Neural cell (in vitro differentiated cells): ENCODE measurements around the gene PACSIN2. TPM values are rescaled to one million over a fixed set of nuclear protein-coding genes. Genes with fewer than 3 reads are reported as not detected.

ENCODE experiments used
- H2AFZ ChIP-seq: fragments of 200-600, 300-800 bp; sonication (generic), shearing (Covaris generic); 2 replicates; pipeline ENCODE4 v1.6.0; 2014; ENCODE audit warnings: low read depth, mild to moderate bottlenecking, antibody characterized with exemption, low read length, moderate library complexity
- H3F3A ChIP-seq: fragments of 200-600 bp; shearing (Covaris generic); 2 replicates; pipeline ENCODE4 v1.6.1; 2016; ENCODE audit warnings: mild to moderate bottlenecking, moderate library complexity, mixed read lengths, antibody characterized with exemption, low read length; ENCODE audit not compliant: insufficient read depth, poor library complexity, severe bottlenecking
- H3K27ac ChIP-seq: fragments of 200-600, 300-800 bp; sonication (generic), shearing (Covaris generic); 2 replicates; pipeline ENCODE4 v1.5.1; 2014; ENCODE audit warnings: mild to moderate bottlenecking, low read length, moderate library complexity
- H3K27me3 ChIP-seq: fragments of 300-800, 200-600 bp; sonication (generic), shearing (Covaris generic); 2 replicates; pipeline ENCODE4 v1.6.0; 2014; ENCODE audit warnings: mild to moderate bottlenecking, low read depth, low read length, moderate library complexity; ENCODE audit not compliant: insufficient read depth
- H3K36me3 ChIP-seq: fragments of 300-800, 200-600 bp; sonication (generic), shearing (Covaris generic); 2 replicates; pipeline ENCODE4 v1.5.1; 2014; ENCODE audit warnings: mild to moderate bottlenecking, antibody characterized with exemption, low read length, moderate library complexity; ENCODE audit not compliant: insufficient read depth
- H3K4me2 ChIP-seq: fragments of 300-800, 200-600 bp; sonication (generic), shearing (Covaris generic); 2 replicates; pipeline ENCODE4 v1.6.0; 2014; ENCODE audit warnings: mild to moderate bottlenecking, low read length
- H3K4me3 ChIP-seq: fragments of 300-800, 200-600 bp; sonication (generic), shearing (Covaris generic); 2 replicates; pipeline ENCODE4 v1.5.1; 2014; ENCODE audit warnings: mild to moderate bottlenecking, low read length, moderate library complexity
- H3K79me2 ChIP-seq: fragments of 200-600 bp; shearing (Covaris generic); replicated peaks from 2 replicates; pipeline ENCODE4 v1.6.0; 2014; ENCODE audit warnings: mild to moderate bottlenecking, low read length, moderate library complexity; ENCODE audit not compliant: insufficient read depth
- H3K9ac ChIP-seq: fragments of 300-800, 200-600 bp; sonication (generic), shearing (Covaris generic); 2 replicates; pipeline ENCODE4 v1.6.1; 2016; ENCODE audit warnings: mild to moderate bottlenecking, low read length, mixed read lengths
- H3K9me2 ChIP-seq: fragments of 200-600 bp; shearing (Covaris generic); 2 replicates; pipeline ENCODE4 v1.6.1; 2016; ENCODE audit warnings: mild to moderate bottlenecking, low read length, mixed read lengths; ENCODE audit not compliant: insufficient read depth
- H3K9me3 ChIP-seq: fragments of 200-600, 300-800 bp; sonication (generic), shearing (Covaris generic); 2 replicates; pipeline ENCODE4 v1.6.1; 2016; ENCODE audit warnings: mild to moderate bottlenecking, mixed run types, low read length, moderate library complexity, mixed read lengths
- H4K20me1 ChIP-seq: fragments of 200-600 bp; shearing (Covaris generic); 2 replicates; pipeline ENCODE4 v1.6.1; 2016; ENCODE audit warnings: mild to moderate bottlenecking, mixed run types; ENCODE audit not compliant: insufficient read depth
- EP300 ChIP-seq: fragments of 450-650 bp; conservative IDR thresholded peaks from 2 replicates; pipeline ENCODE4 v1.6.1; 2014; ENCODE audit warnings: antibody characterized with exemption, mild to moderate bottlenecking, moderate library complexity; ENCODE audit not compliant: poor library complexity, severe bottlenecking
- EZH2 ChIP-seq: fragments of 200-600, 300-800 bp; shearing (Covaris generic), sonication (generic); IDR thresholded peaks from 2 replicates; pipeline ENCODE4 v1.6.1; 2014; ENCODE audit warnings: antibody characterized with exemption, low read length, borderline replicate concordance, mild to moderate bottlenecking; ENCODE audit not compliant: insufficient read depth, poor library complexity, severe bottlenecking
- MXI1 ChIP-seq: fragments of 450-650 bp; conservative IDR thresholded peaks from 2 replicates; pipeline ENCODE4 v1.6.1; 2014; ENCODE audit warnings: antibody characterized with exemption, mild to moderate bottlenecking; ENCODE audit not compliant: poor library complexity, severe bottlenecking
- POLR2AphosphoS5 ChIP-seq: IDR thresholded peaks from 2 replicates; pipeline ENCODE4 v1.6.1; 2012
- RAD21 ChIP-seq: fragments of 450-650 bp; conservative IDR thresholded peaks from 2 replicates; pipeline ENCODE4 v1.6.1; 2014; ENCODE audit warnings: antibody characterized with exemption, mild to moderate bottlenecking, moderate library complexity
- REST ChIP-seq: IDR thresholded peaks from 2 replicates; pipeline ENCODE4 v1.6.1; 2012; ENCODE audit warnings: borderline replicate concordance
- SMC3 ChIP-seq: fragments of 450-650 bp; conservative IDR thresholded peaks from 2 replicates; pipeline ENCODE4 v1.6.1; 2014; ENCODE audit warnings: antibody characterized with exemption, mild to moderate bottlenecking, moderate library complexity; ENCODE audit not compliant: poor library complexity
- TAF1 ChIP-seq: IDR thresholded peaks from 2 replicates; pipeline ENCODE4 v1.6.1; 2012; ENCODE audit warnings: low read depth
- polyA minus RNA-seq: library from RNA; depleted of rRNA, polyadenylated mRNA; stranded (reverse); fragments of >200 nt; gene quantifications from 2 replicates; pipeline ENCODE4 v1.2.3, GENCODE V29; 2014
- polyA plus RNA-seq: library from polyadenylated mRNA; depleted of rRNA; stranded (reverse); fragments of >200 nt; gene quantifications from 2 replicates; pipeline ENCODE4 v1.2.3, GENCODE V29; 2014
- TF ChIP-seq, protein P1 (sequence below): fragments of 450-650 bp; IDR thresholded peaks from 2 replicates; pipeline ENCODE4 v1.5.1; 2014; ENCODE audit warnings: antibody characterized with exemption, mild to moderate bottlenecking, moderate library complexity; ENCODE audit not compliant: poor library complexity, severe bottlenecking

The PACSIN2 gene
- polyA plus RNA-seq (45.8 and 47.2 TPM in 2 replicates), polyA minus RNA-seq (38.5 and 39.0 TPM in 2 replicates)

- Histone ChIP-seq H3K9ac (peak within 1 kb of the TSS; percentile 72), H3K9me2 (no peaks in the 10 kb centered on the region), H3K79me2 (peaks cover 20% of the 10 kb centered on the region), H3K27ac (peak within 1 kb of the TSS; percentile 24), H4K20me1 (no peaks in the 10 kb centered on the region), H3K9me3 (no peaks in the 10 kb centered on the region), H2AFZ (peak within 1 kb of the TSS; percentile 40), H3K27me3 (no peaks in the 10 kb centered on the region), H3K4me2 (peak within 1 kb of the TSS; percentile 70), H3F3A (no peaks in the 10 kb centered on the region), H3K4me3 (peak within 1 kb of the TSS; percentile 87), H3K36me3 (no peaks in the 10 kb centered on the region)
- TF ChIP-seq TAF1 = peak; percentile 63
- peak; percentile 82 for TF ChIP-seq POLR2AphosphoS5
- TF ChIP-seq SMC3 = no peak
- TF ChIP-seq EP300 = no peak
- peak; percentile 34 for TF ChIP-seq RAD21
- TF ChIP-seq, protein P1, sequence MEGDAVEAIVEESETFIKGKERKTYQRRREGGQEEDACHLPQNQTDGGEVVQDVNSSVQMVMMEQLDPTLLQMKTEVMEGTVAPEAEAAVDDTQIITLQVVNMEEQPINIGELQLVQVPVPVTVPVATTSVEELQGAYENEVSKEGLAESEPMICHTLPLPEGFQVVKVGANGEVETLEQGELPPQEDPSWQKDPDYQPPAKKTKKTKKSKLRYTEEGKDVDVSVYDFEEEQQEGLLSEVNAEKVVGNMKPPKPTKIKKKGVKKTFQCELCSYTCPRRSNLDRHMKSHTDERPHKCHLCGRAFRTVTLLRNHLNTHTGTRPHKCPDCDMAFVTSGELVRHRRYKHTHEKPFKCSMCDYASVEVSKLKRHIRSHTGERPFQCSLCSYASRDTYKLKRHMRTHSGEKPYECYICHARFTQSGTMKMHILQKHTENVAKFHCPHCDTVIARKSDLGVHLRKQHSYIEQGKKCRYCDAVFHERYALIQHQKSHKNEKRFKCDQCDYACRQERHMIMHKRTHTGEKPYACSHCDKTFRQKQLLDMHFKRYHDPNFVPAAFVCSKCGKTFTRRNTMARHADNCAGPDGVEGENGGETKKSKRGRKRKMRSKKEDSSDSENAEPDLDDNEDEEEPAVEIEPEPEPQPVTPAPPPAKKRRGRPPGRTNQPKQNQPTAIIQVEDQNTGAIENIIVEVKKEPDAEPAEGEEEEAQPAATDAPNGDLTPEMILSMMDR = no peak
- TF ChIP-seq MXI1 = peak; percentile 20
Observed at GRCh38 chr22:43014869-43015676, at the start of gene PACSIN2. Gene PACSIN2, minus strand, starts transcription at chr22:43015149. Its CDS starts 103,069 bp downstream, at chr22:42912080.

GRCh38 chr22:43060183-43060582 lies 45.2 kb upstream of the PACSIN2 start:
- Histone ChIP-seq H3F3A (no peaks in the 10 kb centered on the region), H3K4me3 (no peak overlapping the region), H3K27ac (no peak overlapping the region), H3K9me2 (no peaks in the 10 kb centered on the region), H3K9ac (no peak overlapping the region), H3K36me3 (no peaks in the 10 kb centered on the region), H3K9me3 (no peaks in the 10 kb centered on the region), H4K20me1 (no peaks in the 10 kb centered on the region), H2AFZ (no peak overlapping the region), H3K27me3 (no peaks in the 10 kb centered on the region), H3K79me2 (no peaks in the 10 kb centered on the region), H3K4me2 (no peak overlapping the region)
- TF ChIP-seq MXI1 (no peak), SMC3 (peak; percentile 27), EZH2 (no peak), RAD21 (peak; percentile 21), TAF1 (no peak), EP300 (no peak), POLR2AphosphoS5 (no peak), REST (no peak)
- TF ChIP-seq, protein P1 = peak; percentile 36
